Natural killer cell (primary cell): ENCODE measurements around the gene IQSEC1. TPM values are rescaled to one million over a fixed set of nuclear protein-coding genes. Genes with fewer than 3 reads are reported as not detected.

Experiments used
- ATAC-seq, 3 donors: fragments of 150-1000 bp in 2 of 3; fragments of 200-7000 bp in 1 of 3; cut with Tn5 transposase; 1 replicate in 1 of 3; 2 replicates in 2 of 3; pipeline ENCODE4 v1.10.0; 2021; ENCODE audit warnings: mild to moderate bottlenecking in 2 of 3, moderate library complexity in 2 of 3
- DNase-seq, 2 donors: peaks; one replicate each; pipeline versions ENCODE4 v3.0.0 to v3.0.0-alpha.2; 2013 to 2021; ENCODE audit warnings: mixed read lengths in 1 of 2
- H3K27ac ChIP-seq: one replicate; pipeline ENCODE4 v1.5.1; 2013; ENCODE audit warnings: mild to moderate bottlenecking, low read length
- H3K27me3 ChIP-seq: one replicate; pipeline ENCODE4 v1.6.1; 2013; ENCODE audit warnings: low read length; ENCODE audit not compliant: control insufficient read depth, insufficient read depth
- H3K36me3 ChIP-seq: one replicate; pipeline ENCODE4 v1.6.1; 2013; ENCODE audit warnings: low read length; ENCODE audit not compliant: control insufficient read depth, insufficient read depth
- H3K4me1 ChIP-seq: one replicate; pipeline ENCODE4 v1.6.1; 2013; ENCODE audit warnings: low read length; ENCODE audit not compliant: control insufficient read depth, insufficient read depth
- H3K4me3 ChIP-seq: one replicate; pipeline ENCODE4 v1.5.1; 2013; ENCODE audit warnings: low read length
- H3K9me3 ChIP-seq: one replicate; pipeline ENCODE4 v1.6.1; 2013; ENCODE audit warnings: low read length; ENCODE audit not compliant: control insufficient read depth, insufficient read depth
- H3K27ac Mint-ChIP-seq, 2 donors: one replicate each; pipeline ENCODE4 v1.8.0; 2022; ENCODE audit warnings: mild to moderate bottlenecking in 2 of 2, mixed read lengths in 2 of 2, moderate library complexity in 1 of 2
- H3K27me3 Mint-ChIP-seq, 2 donors: one replicate each; pipeline ENCODE4 v1.8.0; 2022; ENCODE audit warnings: low read depth in 2 of 2, mixed read lengths in 2 of 2
- H3K36me3 Mint-ChIP-seq: one replicate; pipeline ENCODE4 v1.8.0; 2022; ENCODE audit warnings: mixed read lengths
- H3K4me1 Mint-ChIP-seq, 2 donors: one replicate each; pipeline ENCODE4 v1.8.0; 2022; ENCODE audit warnings: mixed read lengths in 2 of 2
- H3K4me3 Mint-ChIP-seq: one replicate; pipeline ENCODE4 v1.8.0; 2022; ENCODE audit warnings: mild to moderate bottlenecking, moderate library complexity, mixed read lengths
- H3K9me3 Mint-ChIP-seq, 2 donors: one replicate each; pipeline ENCODE4 v1.8.0; 2022; ENCODE audit warnings: mixed read lengths in 2 of 2
- WGBS: methylation state at CpG from one replicate; pipeline ENCODE4 v1.1.7; 2013; ENCODE audit warnings: missing lambda C conversion rate; ENCODE audit not compliant: insufficient coverage; 5-methylcytosine and 5-hydroxymethylcytosine counted together
- intact Hi-C: fragments of 100-400 bp; cut with micrococcal nuclease; formaldehyde crosslinking; loops from one replicate; pipeline ENCODE4 v1.14.2; 2022
- total RNA-seq, 4 donors: library from RNA; stranded (reverse); fragments of 120-200 nt in 1 of 4; gene quantifications; one replicate each; pipeline versions ENCODE4 v1.2.3 to v1.2.4, GENCODE V29; 2013 to 2022
- TF ChIP-seq, protein P1 (sequence below): fragments of 200-600 bp; IDR thresholded peaks from one replicate; pipeline ENCODE4 v1.8.0; 2022; ENCODE audit warnings: antibody characterized with exemption

Gene IQSEC1
- total RNA-seq, 3 donors from 2014 or later (not counting 1 experiment from before 2014, with no cell fraction given): 124 to 189 (median 138) TPM

GRCh38 chr3:12886736-12887135 lies 186.5 kb downstream of the IQSEC1 start:
- Mint-ChIP-seq H3K4me1 (peaks cover 14% of the 10 kb centered on the region in 2 donors), H3K9me3 (no peaks in the 10 kb centered on the region), H3K27ac (no peak overlapping the region), H3K27me3 (peaks cover 43 to 46% of the 10 kb centered on the region in 2 donors), H3K4me3 (no peak overlapping the region), H3K36me3 (no peaks in the 10 kb centered on the region)
- Histone ChIP-seq H3K4me1 (peaks cover 18% of the 10 kb centered on the region), H3K4me3 (no peak overlapping the region), H3K9me3 (no peaks in the 10 kb centered on the region), H3K27ac (no peak overlapping the region), H3K36me3 (no peaks in the 10 kb centered on the region), H3K27me3 (peaks cover 8% of the 10 kb centered on the region)
- ATAC-seq (no peak), DNase-seq (no peak)
- WGBS: 94% methylated on average over 12 of the region's 12 CpGs
- TF ChIP-seq, protein P1, sequence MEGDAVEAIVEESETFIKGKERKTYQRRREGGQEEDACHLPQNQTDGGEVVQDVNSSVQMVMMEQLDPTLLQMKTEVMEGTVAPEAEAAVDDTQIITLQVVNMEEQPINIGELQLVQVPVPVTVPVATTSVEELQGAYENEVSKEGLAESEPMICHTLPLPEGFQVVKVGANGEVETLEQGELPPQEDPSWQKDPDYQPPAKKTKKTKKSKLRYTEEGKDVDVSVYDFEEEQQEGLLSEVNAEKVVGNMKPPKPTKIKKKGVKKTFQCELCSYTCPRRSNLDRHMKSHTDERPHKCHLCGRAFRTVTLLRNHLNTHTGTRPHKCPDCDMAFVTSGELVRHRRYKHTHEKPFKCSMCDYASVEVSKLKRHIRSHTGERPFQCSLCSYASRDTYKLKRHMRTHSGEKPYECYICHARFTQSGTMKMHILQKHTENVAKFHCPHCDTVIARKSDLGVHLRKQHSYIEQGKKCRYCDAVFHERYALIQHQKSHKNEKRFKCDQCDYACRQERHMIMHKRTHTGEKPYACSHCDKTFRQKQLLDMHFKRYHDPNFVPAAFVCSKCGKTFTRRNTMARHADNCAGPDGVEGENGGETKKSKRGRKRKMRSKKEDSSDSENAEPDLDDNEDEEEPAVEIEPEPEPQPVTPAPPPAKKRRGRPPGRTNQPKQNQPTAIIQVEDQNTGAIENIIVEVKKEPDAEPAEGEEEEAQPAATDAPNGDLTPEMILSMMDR: no peak
- intact Hi-C loops: no loop called here

DNA sequence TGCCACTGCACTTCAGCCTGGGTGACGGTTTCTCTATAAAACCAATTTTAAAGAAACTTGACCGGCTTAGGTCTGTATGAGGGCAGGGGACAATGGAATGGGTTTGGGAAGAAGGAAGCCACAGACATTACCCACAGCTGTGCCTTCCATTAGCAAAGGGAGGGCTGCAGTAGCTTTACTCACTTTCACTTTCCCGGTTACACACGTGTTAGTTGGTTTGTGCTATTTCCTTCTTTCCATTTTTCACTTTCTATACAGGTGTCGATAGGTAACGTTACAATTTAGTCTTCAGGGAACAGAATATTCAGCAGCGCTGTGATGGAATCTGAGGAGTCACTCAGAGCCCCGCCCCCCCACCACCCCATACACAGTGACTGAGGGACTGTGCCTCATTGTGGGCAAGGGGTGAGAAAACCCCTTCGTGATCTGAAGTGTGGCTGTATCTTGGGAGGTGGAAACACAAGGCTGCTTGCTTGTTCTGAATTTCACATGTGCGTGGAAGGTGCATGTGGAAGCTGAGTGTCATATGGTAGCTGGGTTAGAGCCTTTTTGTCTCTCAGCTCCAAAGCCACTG lies 187.0 kb downstream of the IQSEC1 start:
- H3K4me3 ChIP-seq: no peak overlapping the region
- TF ChIP-seq, protein P1: no peak
- H3K27me3 Mint-ChIP-seq: peaks cover 43 to 46% of the 10 kb centered on the region in 2 donors

GRCh38 chr3:12885583-12885930 lies 187.7 kb downstream of the IQSEC1 start:
- Mint-ChIP-seq H3K4me1 (peaks cover 12% of the 10 kb centered on the region in 2 donors), H3K9me3 (no peaks in the 10 kb centered on the region), H3K27ac (no peak overlapping the region), H3K4me3 (no peak overlapping the region), H3K36me3 (no peaks in the 10 kb centered on the region), H3K27me3 (peaks cover 41% of the 10 kb centered on the region in 2 donors)
- DNase-seq (no peak), ATAC-seq (no peak)
- intact Hi-C loops: no loop called here
- Histone ChIP-seq H3K4me1 (peaks cover 15% of the 10 kb centered on the region), H3K27me3 (peaks cover 5% of the 10 kb centered on the region), H3K4me3 (no peak overlapping the region), H3K9me3 (no peaks in the 10 kb centered on the region), H3K36me3 (no peaks in the 10 kb centered on the region), H3K27ac (no peak overlapping the region)
- WGBS: 76% methylated on average over 4 of the region's 4 CpGs
- TF ChIP-seq, protein P1: no peak

More for the DNA sequence above, 187.0 kb downstream of the IQSEC1 start:
- Histone ChIP-seq H3K4me1 (peaks cover 15% of the 10 kb centered on the region), H3K9me3 (no peaks in the 10 kb centered on the region), H3K27me3 (peaks cover 8% of the 10 kb centered on the region), H3K36me3 (no peaks in the 10 kb centered on the region), H3K27ac (no peak overlapping the region)
- intact Hi-C loops: no loop called here
- H3K4me1 Mint-ChIP-seq: peaks cover 12% of the 10 kb centered on the region in 2 donors
- WGBS: 13% methylated on average over 7 of the region's 10 CpGs
- no peak overlapping the region for H3K27ac Mint-ChIP-seq
- ATAC-seq: peak; percentile 76 to 95 (median 94)
- peak in 1 of 2 donors; percentile 41 for DNase-seq
- H3K4me3 Mint-ChIP-seq: peak overlapping the region; percentile 25
- H3K9me3 Mint-ChIP-seq: no peaks in the 10 kb centered on the region
- H3K36me3 Mint-ChIP-seq: no peaks in the 10 kb centered on the region
